T-cell (primary cell): ENCODE results near the gene SLC66A2. TPM values are rescaled to one million over a fixed set of nuclear protein-coding genes. Genes with fewer than 3 reads are reported as not detected.

Experiments
- ATAC-seq, 4 experiments: fragments of 200-7000 bp in 3 of 4; fragments of 150-1000 bp in 1 of 4; cut with Tn5 transposase; replicated peaks in 1 of 4; 1 replicate in 3 of 4; 2 replicates in 1 of 4; pipeline ENCODE4 v1.10.0; 2021; ENCODE audit warnings: moderate library complexity in 3 of 4, mild to moderate bottlenecking in 2 of 4, moderate number of reproducible peaks in 1 of 4
- CTCF ChIA-PET, 2 donors: fragments of 300-600 bp; sonication (Branson Sonifier 250); formaldehyde crosslinking; loops; one replicate each; lab custom pipeline; 2022; ENCODE audit warnings: antibody characterized with exemption in 2 of 2; lab: Charles Lee
- POLR2A ChIA-PET, 2 donors: fragments of 300-600 bp; sonication (Branson Sonifier 250); formaldehyde crosslinking; loops; one replicate each; lab custom pipeline; 2022; ENCODE audit warnings: antibody characterized with exemption in 2 of 2; lab: Charles Lee
- DNase-seq, 35 experiments: peaks; one replicate each; pipeline versions ENCODE4 v3.0.0 to v3.0.0-alpha.2; 2013 to 2023
- H3K27ac ChIP-seq: one replicate; pipeline ENCODE4 v1.5.1; 2013; ENCODE audit warnings: low read length
- H3K27me3 ChIP-seq, 2 experiments: replicated peaks in 1 of 2; 1 replicate in 1 of 2; 2 replicates in 1 of 2; pipeline versions ENCODE4 v1.6.1 to v1.7.0; 2013; ENCODE audit warnings: low read length in 1 of 2, mixed read lengths in 1 of 2; ENCODE audit not compliant: control insufficient read depth in 2 of 2, insufficient read depth in 2 of 2; ENCODE audit errors: extremely low read depth in 1 of 2
- H3K36me3 ChIP-seq, 2 donors: 1 replicate in 1 of 2; 2 replicates in 1 of 2; pipeline versions ENCODE4 v1.6.1 to v1.7.0; 2013; ENCODE audit warnings: low read length in 1 of 2; ENCODE audit not compliant: control insufficient read depth in 2 of 2, insufficient read depth in 1 of 2; ENCODE audit errors: extremely low read depth in 1 of 2
- H3K4me1 ChIP-seq, 2 experiments: 1 replicate in 1 of 2; 2 replicates in 1 of 2; pipeline versions ENCODE4 v1.6.1 to v1.7.0; 2013; ENCODE audit warnings: low read length in 2 of 2, mixed read lengths in 1 of 2; ENCODE audit not compliant: insufficient read depth in 2 of 2, control insufficient read depth in 1 of 2; ENCODE audit errors: extremely low read depth in 1 of 2
- H3K4me3 ChIP-seq, 2 donors: 1 replicate in 1 of 2; 2 replicates in 1 of 2; pipeline versions ENCODE4 v1.5.1 to v1.7.0; 2013; ENCODE audit warnings: mild to moderate bottlenecking in 2 of 2, low read length in 1 of 2, moderate library complexity in 1 of 2; ENCODE audit not compliant: control insufficient read depth in 1 of 2; ENCODE audit errors: extremely low read depth in 1 of 2
- H3K9me3 ChIP-seq: 2 replicates; pipeline ENCODE4 v1.7.0; 2013
- H3K27ac Mint-ChIP-seq, 2 donors: one replicate each; pipeline ENCODE4 v1.8.0; 2020 to 2021; ENCODE audit warnings: mild to moderate bottlenecking in 2 of 2, mixed read lengths in 2 of 2
- H3K27me3 Mint-ChIP-seq, 2 donors: one replicate each; pipeline ENCODE4 v1.8.0; 2021 to 2022; ENCODE audit warnings: mixed read lengths in 2 of 2
- H3K36me3 Mint-ChIP-seq: one replicate; pipeline ENCODE4 v1.8.0; 2021; ENCODE audit warnings: mixed read lengths
- H3K4me1 Mint-ChIP-seq, 3 donors: one replicate each; pipeline ENCODE4 v1.8.0; 2020 to 2022; ENCODE audit warnings: mixed read lengths in 3 of 3, mild to moderate bottlenecking in 1 of 3
- H3K4me3 Mint-ChIP-seq, 3 donors: one replicate each; pipeline ENCODE4 v1.8.0; 2020 to 2022; ENCODE audit warnings: mild to moderate bottlenecking in 3 of 3, mixed read lengths in 3 of 3, moderate library complexity in 3 of 3
- H3K9me3 Mint-ChIP-seq, 3 donors: one replicate each; pipeline ENCODE4 v1.8.0; 2020 to 2022; ENCODE audit warnings: mixed read lengths in 3 of 3
- WGBS: methylation state at CpG from one replicate; pipeline ENCODE4 v1.1.5; 2013; ENCODE audit warnings: missing lambda C conversion rate; ENCODE audit not compliant: insufficient coverage; 5-methylcytosine and 5-hydroxymethylcytosine counted together
- total RNA-seq, 35 experiments: library from RNA in 6 of 35; stranded (reverse) in 6 of 35; fragments of 120-200 nt in 1 of 35; gene quantifications; one replicate each; pipeline versions ENCODE4 v1.2.1 to v1.2.4 and lab custom pipeline; 2013 to 2026

Gene SLC66A2
- total RNA-seq, 5 donors from 2014 or later (not counting 1 experiment from before 2014, with no cell fraction given) = 28.4 to 66.5 (median 37.6) TPM

- no peaks in the 10 kb centered on the region for H3K27me3 Mint-ChIP-seq
- H3K9me3 ChIP-seq = peaks cover 16% of the 10 kb centered on the region
- WGBS = no CpG with 5 or more reads among the region's 3 CpGs
- no peak for DNase-seq
- no peak overlapping the region for H3K4me3 Mint-ChIP-seq
- peaks cover 0 to 6% of the 10 kb centered on the region in 2 donors for H3K36me3 ChIP-seq
- no peaks in the 10 kb centered on the region for H3K4me1 ChIP-seq
- H3K4me1 Mint-ChIP-seq = peaks cover 0 to 2% (median 0%) of the 10 kb centered on the region in 3 donors
- ChIA-PET POLR2A (interaction anchor here in 1 of 2 donors (0.7 kb wide), 1 partner anchor 55 kb away, joined by 3 read pairs; the partner anchor contains the start of gene SLC66A2), CTCF (interaction anchor here in 1 of 2 donors (0.5 kb wide), 1 partner anchor 72 kb away, joined by 4 read pairs; no protein-coding TSS in a partner anchor)
- peaks cover 7% of the 10 kb centered on the region for H3K36me3 Mint-ChIP-seq
- ATAC-seq = no peak
- peaks cover 38 to 55% (median 44%) of the 10 kb centered on the region in 3 donors for H3K9me3 Mint-ChIP-seq
- no peak overlapping the region for H3K27ac ChIP-seq
- H3K4me3 ChIP-seq = no peak overlapping the region
- no peaks in the 10 kb centered on the region for H3K27me3 ChIP-seq
- H3K27ac Mint-ChIP-seq = no peak overlapping the region
Measured at GRCh38 chr18:79896738-79897137, 54.7 kb downstream of the SLC66A2 start.

- POLR2A ChIA-PET = no interaction called here
- Histone ChIP-seq H3K27ac (no peak overlapping the region), H3K36me3 (no peaks in the 10 kb centered on the region), H3K4me3 (no peak overlapping the region), H3K9me3 (peaks cover 14% of the 10 kb centered on the region), H3K27me3 (no peaks in the 10 kb centered on the region), H3K4me1 (no peaks in the 10 kb centered on the region)
- Mint-ChIP-seq H3K4me1 (no peaks in the 10 kb centered on the region), H3K9me3 (peaks cover 44 to 63% (median 52%) of the 10 kb centered on the region in 3 donors), H3K27me3 (no peaks in the 10 kb centered on the region), H3K27ac (no peak overlapping the region), H3K4me3 (no peak overlapping the region), H3K36me3 (peaks cover 3% of the 10 kb centered on the region)
- no peak for DNase-seq
- CTCF ChIA-PET = no interaction called here
- WGBS = 47% methylated on average over 3 of the region's 5 CpGs
- ATAC-seq = no peak
Measured at GRCh38 chr18:79890674-79891073, 60.8 kb downstream of the SLC66A2 start.

GRCh38 chr18:79889569-79889968, 61.9 kb downstream of the SLC66A2 start:
- no peak for DNase-seq
- POLR2A ChIA-PET = interaction anchor here in 1 of 2 donors (0.6 kb wide), 1 partner anchor 324 kb away, joined by 6 read pairs; no protein-coding TSS in a partner anchor
- peaks cover 35 to 52% (median 43%) of the 10 kb centered on the region in 3 donors for H3K9me3 Mint-ChIP-seq
- CTCF ChIA-PET = no interaction called here
- no peak for ATAC-seq
- peaks cover 0 to 3% of the 10 kb centered on the region in 2 experiments for H3K27me3 ChIP-seq
- no peak overlapping the region for H3K27ac Mint-ChIP-seq
- H3K4me3 Mint-ChIP-seq = no peak overlapping the region
- no peaks in the 10 kb centered on the region for H3K4me1 Mint-ChIP-seq
- H3K27me3 Mint-ChIP-seq = no peaks in the 10 kb centered on the region
- H3K36me3 Mint-ChIP-seq = no peaks in the 10 kb centered on the region
- H3K9me3 ChIP-seq = peaks cover 11% of the 10 kb centered on the region
- no peaks in the 10 kb centered on the region for H3K4me1 ChIP-seq
- no peak overlapping the region for H3K27ac ChIP-seq
- H3K36me3 ChIP-seq = no peaks in the 10 kb centered on the region
- WGBS = 90% methylated on average over 12 of the region's 14 CpGs
- H3K4me3 ChIP-seq = no peak overlapping the region

GRCh38 chr18:79888016-79888415, 63.4 kb downstream of the SLC66A2 start:
- peaks cover 20 to 38% (median 30%) of the 10 kb centered on the region in 3 donors for H3K9me3 Mint-ChIP-seq
- POLR2A ChIA-PET = no interaction called here
- no peaks in the 10 kb centered on the region for H3K36me3 ChIP-seq
- DNase-seq = peak in 2 of 35 experiments; percentile 8 to 20
- CTCF ChIA-PET = no interaction called here
- peaks cover 0 to 4% of the 10 kb centered on the region in 2 experiments for H3K27me3 ChIP-seq
- H3K4me1 ChIP-seq = no peaks in the 10 kb centered on the region
- 92% methylated on average over 9 of the region's 16 CpGs for WGBS
- peaks cover 2% of the 10 kb centered on the region for H3K9me3 ChIP-seq
- no peaks in the 10 kb centered on the region for H3K27me3 Mint-ChIP-seq
- H3K4me3 Mint-ChIP-seq = no peak overlapping the region
- no peak overlapping the region for H3K27ac Mint-ChIP-seq
- no peak overlapping the region for H3K4me3 ChIP-seq
- ATAC-seq = no peak
- H3K36me3 Mint-ChIP-seq = no peaks in the 10 kb centered on the region
- H3K27ac ChIP-seq = no peak overlapping the region
- H3K4me1 Mint-ChIP-seq = no peaks in the 10 kb centered on the region

GRCh38 chr18:79887181-79888000, 64.1 kb downstream of the SLC66A2 start:
- Histone ChIP-seq H3K9me3 (peaks cover 2% of the 10 kb centered on the region), H3K36me3 (no peaks in the 10 kb centered on the region), H3K27ac (no peak overlapping the region), H3K27me3 (peaks cover 0 to 4% of the 10 kb centered on the region in 2 experiments), H3K4me1 (no peaks in the 10 kb centered on the region), H3K4me3 (no peak overlapping the region)
- Mint-ChIP-seq H3K9me3 (peaks cover 14 to 31% (median 25%) of the 10 kb centered on the region in 3 donors), H3K4me1 (no peaks in the 10 kb centered on the region), H3K4me3 (no peak overlapping the region), H3K27ac (no peak overlapping the region), H3K27me3 (no peaks in the 10 kb centered on the region), H3K36me3 (no peaks in the 10 kb centered on the region)
- ChIA-PET CTCF (no interaction called here), POLR2A (no interaction called here)
- WGBS = 91% methylated on average over 15 of the region's 30 CpGs
- no peak for ATAC-seq
- peak in 1 of 35 experiments; percentile 10 for DNase-seq

- WGBS = 81% methylated on average over 23 of the region's 25 CpGs
- H3K36me3 ChIP-seq = no peaks in the 10 kb centered on the region
- CTCF ChIA-PET = no interaction called here
- no peak overlapping the region for H3K4me3 ChIP-seq
- DNase-seq (peak in 2 of 35 experiments; percentile 10 to 15), ATAC-seq (peak in 2 of 4 experiments; percentile 24 to 39)
- H3K27ac Mint-ChIP-seq = no peak overlapping the region
- H3K9me3 Mint-ChIP-seq = peaks cover 0 to 13% (median 12%) of the 10 kb centered on the region in 3 donors
- no peaks in the 10 kb centered on the region for H3K4me1 Mint-ChIP-seq
- H3K27ac ChIP-seq = no peak overlapping the region
- H3K4me1 ChIP-seq = no peaks in the 10 kb centered on the region
- H3K36me3 Mint-ChIP-seq = no peaks in the 10 kb centered on the region
- H3K4me3 Mint-ChIP-seq = no peak overlapping the region
- POLR2A ChIA-PET = no interaction called here
- H3K27me3 Mint-ChIP-seq = no peaks in the 10 kb centered on the region
- H3K9me3 ChIP-seq = peaks cover 2% of the 10 kb centered on the region
- peaks cover 0 to 4% of the 10 kb centered on the region in 2 experiments for H3K27me3 ChIP-seq
Measured at GRCh38 chr18:79884963-79885728, 66.3 kb downstream of the SLC66A2 start.
